Keratinocyte (primary cell): Measurements from ENCODE around the gene KCNE4. TPM values are rescaled to one million over a fixed set of nuclear protein-coding genes. Genes with fewer than 3 reads are reported as not detected.

Experiments used
- DNase-seq: peaks from one replicate; pipeline ENCODE4 v3.0.0-alpha.2; 2011; ENCODE audit warnings: low read depth, missing footprints, low spot score
- FAIRE-seq: peaks from 2 replicates; lab custom pipeline; 2011; peaks lifted over from hg19 to GRCh38; lab: Jason Lieb, UNC
- H2AFZ ChIP-seq: 2 replicates; pipeline ENCODE4 v1.6.0; 2012; ENCODE audit warnings: low read length, control low read depth, inconsistent platforms; ENCODE audit not compliant: control insufficient read depth
- H3K27ac ChIP-seq: 2 replicates; pipeline ENCODE4 v1.5.1; 2011; ENCODE audit warnings: low read length; ENCODE audit not compliant: control insufficient read depth, insufficient read depth
- H3K27me3 ChIP-seq: 3 replicates; pipeline ENCODE4 v1.6.0; 2011; ENCODE audit warnings: low read length; ENCODE audit not compliant: control insufficient read depth, insufficient read depth; ENCODE audit errors: extremely low read depth
- H3K36me3 ChIP-seq, 2 experiments: 2 replicates in 1 of 2; 3 replicates in 1 of 2; pipeline ENCODE4 v1.5.1; 2011; ENCODE audit warnings: low read length in 2 of 2, mild to moderate bottlenecking in 1 of 2; ENCODE audit not compliant: control insufficient read depth in 2 of 2, insufficient read depth in 2 of 2; ENCODE audit errors: extremely low read depth in 1 of 2
- H3K4me1 ChIP-seq: 3 replicates; pipeline ENCODE4 v1.5.1; 2011; ENCODE audit warnings: low read length; ENCODE audit not compliant: control insufficient read depth, insufficient read depth; ENCODE audit errors: extremely low read depth
- H3K4me2 ChIP-seq: 3 replicates; pipeline ENCODE4 v1.6.0; 2011; ENCODE audit warnings: low read depth, low read length; ENCODE audit not compliant: control insufficient read depth, insufficient read depth; ENCODE audit errors: extremely low read depth
- H3K4me3 ChIP-seq, 3 experiments: fragments of 200-600 bp in 1 of 3; sonication (generic) in 1 of 3; 2 replicates in 2 of 3; 3 replicates in 1 of 3; pipeline ENCODE4 v1.5.1; 2011 to 2016; ENCODE audit warnings: low read length in 3 of 3, mild to moderate bottlenecking in 3 of 3, control low read depth in 2 of 3, inconsistent platforms in 1 of 3, low read depth in 1 of 3, mixed read lengths in 1 of 3, mixed run types in 1 of 3, moderate library complexity in 1 of 3; ENCODE audit not compliant: control insufficient read depth in 2 of 3, insufficient read depth in 2 of 3; ENCODE audit errors: extremely low read depth in 1 of 3
- H3K79me2 ChIP-seq: 2 replicates; pipeline ENCODE4 v1.6.0; 2012; ENCODE audit warnings: low read length; ENCODE audit not compliant: control insufficient read depth, insufficient read depth
- H3K9ac ChIP-seq: 3 replicates; pipeline ENCODE4 v1.6.0; 2011; ENCODE audit warnings: low read length; ENCODE audit not compliant: control insufficient read depth, insufficient read depth; ENCODE audit errors: extremely low read depth
- H3K9me1 ChIP-seq: 3 replicates; pipeline ENCODE4 v1.6.0; 2011; ENCODE audit warnings: low read length; ENCODE audit not compliant: control insufficient read depth, insufficient read depth; ENCODE audit errors: extremely low read depth
- H3K9me3 ChIP-seq: 2 replicates; pipeline ENCODE4 v1.5.1; 2012; ENCODE audit warnings: low read depth, low read length; ENCODE audit not compliant: control insufficient read depth
- H4K20me1 ChIP-seq: 3 replicates; pipeline ENCODE4 v1.6.0; 2011; ENCODE audit warnings: low read length; ENCODE audit not compliant: control insufficient read depth, insufficient read depth; ENCODE audit errors: extremely low read depth
- EZH2 ChIP-seq: IDR thresholded peaks from one replicate; pipeline ENCODE4 v1.6.1; 2012; ENCODE audit warnings: inconsistent platforms, mild to moderate bottlenecking, low read length, moderate library complexity
- dilution Hi-C: fragments of 300-500 bp; cut with MboI; formaldehyde crosslinking; loops from one replicate; pipeline ENCODE4 v1.7.0; 2020; ENCODE audit warnings: low sequenced_read_pairs; ENCODE audit not compliant: extremely low pct_ligation_motif_present
- polyA plus RNA-seq, 5 experiments: library from polyadenylated mRNA; depleted of rRNA in 3 of 5; stranded (reverse) in 3 of 5; stranded (forward) in 1 of 5; unstranded in 1 of 5; fragments of >200 nt; gene quantifications; 1 replicate in 1 of 5; 2 replicates in 3 of 5; 3 replicates in 1 of 5; pipeline versions ENCODE4 v1.2.1 to v1.2.3, GENCODE V29; 2011 to 2012; ENCODE audit warnings: missing spikeins in 2 of 5, low read depth in 1 of 5, low replicate concordance in 1 of 5
- TF ChIP-seq, protein P1 (sequence below), 3 experiments: IDR thresholded peaks in 1 of 3; conservative IDR thresholded peaks in 1 of 3; optimal IDR thresholded peaks in 1 of 3; 2 replicates in 2 of 3; 3 replicates in 1 of 3; pipeline versions ENCODE3 to v1.5.1; 2011; ENCODE audit warnings: low read length in 3 of 3, mild to moderate bottlenecking in 3 of 3, moderate library complexity in 2 of 3, control low read depth in 1 of 3, inconsistent platforms in 1 of 3; ENCODE audit not compliant: insufficient read depth in 2 of 3; ENCODE audit errors: extremely low read depth in 1 of 3

Gene KCNE4
- polyA plus RNA-seq, 1 donor (not counting 4 experiments of a cell fraction or from before 2014, with no cell fraction given), result 0.13 TPM

DNA sequence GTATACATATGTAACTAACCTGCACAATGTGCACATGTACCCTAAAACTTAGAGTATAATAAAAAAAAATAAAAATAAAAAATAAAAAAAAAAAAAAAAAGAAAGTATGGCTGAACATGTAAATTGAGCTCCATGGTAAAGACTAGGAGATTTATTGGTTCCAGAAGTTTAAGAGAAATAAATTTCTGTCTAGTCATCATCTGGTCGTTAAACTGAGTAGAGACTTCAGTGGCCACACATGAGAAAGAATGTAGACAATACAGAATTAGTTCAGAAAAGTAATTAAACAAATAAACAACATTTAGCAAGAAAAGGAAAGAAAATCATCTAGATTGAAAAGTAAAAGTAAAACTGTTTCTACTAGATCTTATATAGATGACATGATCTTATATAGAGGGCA is 12.4 kb upstream of the KCNE4 start:
- DNase-seq (no peak), FAIRE-seq (no peak)
- Histone ChIP-seq H4K20me1 (no peaks in the 10 kb centered on the region), H2AFZ (no peak overlapping the region), H3K4me1 (peaks cover 20% of the 10 kb centered on the region), H3K9me3 (no peaks in the 10 kb centered on the region), H3K9me1 (no peaks in the 10 kb centered on the region), H3K27me3 (no peaks in the 10 kb centered on the region), H3K27ac (no peak overlapping the region), H3K79me2 (no peaks in the 10 kb centered on the region), H3K9ac (no peak overlapping the region), H3K4me2 (no peak overlapping the region), H3K4me3 (no peak overlapping the region), H3K36me3 (no peaks in the 10 kb centered on the region)
- dilution Hi-C loops, result no loop called here
- TF ChIP-seq, protein P1, sequence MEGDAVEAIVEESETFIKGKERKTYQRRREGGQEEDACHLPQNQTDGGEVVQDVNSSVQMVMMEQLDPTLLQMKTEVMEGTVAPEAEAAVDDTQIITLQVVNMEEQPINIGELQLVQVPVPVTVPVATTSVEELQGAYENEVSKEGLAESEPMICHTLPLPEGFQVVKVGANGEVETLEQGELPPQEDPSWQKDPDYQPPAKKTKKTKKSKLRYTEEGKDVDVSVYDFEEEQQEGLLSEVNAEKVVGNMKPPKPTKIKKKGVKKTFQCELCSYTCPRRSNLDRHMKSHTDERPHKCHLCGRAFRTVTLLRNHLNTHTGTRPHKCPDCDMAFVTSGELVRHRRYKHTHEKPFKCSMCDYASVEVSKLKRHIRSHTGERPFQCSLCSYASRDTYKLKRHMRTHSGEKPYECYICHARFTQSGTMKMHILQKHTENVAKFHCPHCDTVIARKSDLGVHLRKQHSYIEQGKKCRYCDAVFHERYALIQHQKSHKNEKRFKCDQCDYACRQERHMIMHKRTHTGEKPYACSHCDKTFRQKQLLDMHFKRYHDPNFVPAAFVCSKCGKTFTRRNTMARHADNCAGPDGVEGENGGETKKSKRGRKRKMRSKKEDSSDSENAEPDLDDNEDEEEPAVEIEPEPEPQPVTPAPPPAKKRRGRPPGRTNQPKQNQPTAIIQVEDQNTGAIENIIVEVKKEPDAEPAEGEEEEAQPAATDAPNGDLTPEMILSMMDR (optimal IDR thresholded peaks at IDR 0.05 in 1 of 3, IDR thresholded peaks at IDR 0.05 in 1 of 3, conservative IDR thresholded peaks at IDR 0.05 in 1 of 3; ENCODE audit: extremely low read depth in 1 of 3, insufficient read depth in 2 of 3, low read length in 3 of 3), result no peak
- TF ChIP-seq EZH2, result no peak

- no peak for TF ChIP-seq EZH2
- TF ChIP-seq, protein P1 (optimal IDR thresholded peaks at IDR 0.05 in 1 of 3, IDR thresholded peaks at IDR 0.05 in 1 of 3, conservative IDR thresholded peaks at IDR 0.05 in 1 of 3; ENCODE audit: extremely low read depth in 1 of 3, insufficient read depth in 2 of 3, low read length in 3 of 3), result no peak
- peaks cover 20% of the 10 kb centered on the region for H3K4me1 ChIP-seq
- H4K20me1 ChIP-seq, result no peaks in the 10 kb centered on the region
- dilution Hi-C loops, result no loop called here
- FAIRE-seq, result no peak
- no peaks in the 10 kb centered on the region for H3K36me3 ChIP-seq
- no peak overlapping the region for H3K4me2 ChIP-seq
- H3K79me2 ChIP-seq, result no peaks in the 10 kb centered on the region
- H3K27ac ChIP-seq, result no peak overlapping the region
- H3K27me3 ChIP-seq, result no peaks in the 10 kb centered on the region
- DNase-seq, result no peak
- H2AFZ ChIP-seq, result no peak overlapping the region
- H3K9ac ChIP-seq, result no peak overlapping the region
- no peaks in the 10 kb centered on the region for H3K9me3 ChIP-seq
- H3K9me1 ChIP-seq, result no peaks in the 10 kb centered on the region
- H3K4me3 ChIP-seq, result no peak overlapping the region
Observed at GRCh38 chr2:223040527-223040926, 11.5 kb upstream of the KCNE4 start.
